Neutrophil (primary cell): Measurements from ENCODE around the gene SLC39A11.

Experiments used
- H3K27ac ChIP-seq: fragments of 200-600 bp; sonication (generic); 2 replicates; pipeline ENCODE4 v1.5.1; 2016; ENCODE audit warnings: mild to moderate bottlenecking, moderate library complexity
- H3K27me3 ChIP-seq: fragments of 200-600 bp; sonication (generic); 2 replicates; pipeline ENCODE4 v1.6.0; 2016; ENCODE audit warnings: mild to moderate bottlenecking
- H3K36me3 ChIP-seq: fragments of 200-600 bp; sonication (generic); 2 replicates; pipeline ENCODE4 v1.5.1; 2017
- H3K4me1 ChIP-seq, 2 experiments: fragments of 200-600 bp in 1 of 2; sonication (generic) in 1 of 2; 1 replicate in 1 of 2; 2 replicates in 1 of 2; pipeline versions ENCODE4 v1.5.1 to v1.6.1; 2013 to 2016; ENCODE audit warnings: low read depth in 1 of 2, low read length in 1 of 2, mild to moderate bottlenecking in 1 of 2, moderate library complexity in 1 of 2; ENCODE audit not compliant: control insufficient read depth in 1 of 2, insufficient read depth in 1 of 2
- H3K4me3 ChIP-seq, 2 experiments: fragments of 200-600 bp in 1 of 2; sonication (generic) in 1 of 2; 1 replicate in 1 of 2; 2 replicates in 1 of 2; pipeline ENCODE4 v1.5.1; 2013 to 2016; ENCODE audit warnings: low read depth in 1 of 2, low read length in 1 of 2, mild to moderate bottlenecking in 1 of 2, moderate library complexity in 1 of 2
- H3K9me3 ChIP-seq: fragments of 200-600 bp; sonication (generic); 2 replicates; pipeline ENCODE4 v1.5.1; 2016
- TF ChIP-seq, protein P1 (sequence below): fragments of 200-600 bp; sonication (generic); IDR thresholded peaks from 2 replicates; pipeline ENCODE4 v1.5.1; 2016; ENCODE audit warnings: antibody characterized with exemption

The SLC39A11 gene

GRCh38 chr17:72858826-72859495 lies 233.5 kb downstream of the SLC39A11 start:
- Histone ChIP-seq H3K27me3 (no peaks in the 10 kb centered on the region), H3K4me1 (no peaks in the 10 kb centered on the region), H3K36me3 (peaks cover 8% of the 10 kb centered on the region), H3K4me3 (no peak overlapping the region), H3K27ac (no peak overlapping the region), H3K9me3 (no peaks in the 10 kb centered on the region)
- TF ChIP-seq, protein P1, sequence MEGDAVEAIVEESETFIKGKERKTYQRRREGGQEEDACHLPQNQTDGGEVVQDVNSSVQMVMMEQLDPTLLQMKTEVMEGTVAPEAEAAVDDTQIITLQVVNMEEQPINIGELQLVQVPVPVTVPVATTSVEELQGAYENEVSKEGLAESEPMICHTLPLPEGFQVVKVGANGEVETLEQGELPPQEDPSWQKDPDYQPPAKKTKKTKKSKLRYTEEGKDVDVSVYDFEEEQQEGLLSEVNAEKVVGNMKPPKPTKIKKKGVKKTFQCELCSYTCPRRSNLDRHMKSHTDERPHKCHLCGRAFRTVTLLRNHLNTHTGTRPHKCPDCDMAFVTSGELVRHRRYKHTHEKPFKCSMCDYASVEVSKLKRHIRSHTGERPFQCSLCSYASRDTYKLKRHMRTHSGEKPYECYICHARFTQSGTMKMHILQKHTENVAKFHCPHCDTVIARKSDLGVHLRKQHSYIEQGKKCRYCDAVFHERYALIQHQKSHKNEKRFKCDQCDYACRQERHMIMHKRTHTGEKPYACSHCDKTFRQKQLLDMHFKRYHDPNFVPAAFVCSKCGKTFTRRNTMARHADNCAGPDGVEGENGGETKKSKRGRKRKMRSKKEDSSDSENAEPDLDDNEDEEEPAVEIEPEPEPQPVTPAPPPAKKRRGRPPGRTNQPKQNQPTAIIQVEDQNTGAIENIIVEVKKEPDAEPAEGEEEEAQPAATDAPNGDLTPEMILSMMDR, result no peak

DNA sequence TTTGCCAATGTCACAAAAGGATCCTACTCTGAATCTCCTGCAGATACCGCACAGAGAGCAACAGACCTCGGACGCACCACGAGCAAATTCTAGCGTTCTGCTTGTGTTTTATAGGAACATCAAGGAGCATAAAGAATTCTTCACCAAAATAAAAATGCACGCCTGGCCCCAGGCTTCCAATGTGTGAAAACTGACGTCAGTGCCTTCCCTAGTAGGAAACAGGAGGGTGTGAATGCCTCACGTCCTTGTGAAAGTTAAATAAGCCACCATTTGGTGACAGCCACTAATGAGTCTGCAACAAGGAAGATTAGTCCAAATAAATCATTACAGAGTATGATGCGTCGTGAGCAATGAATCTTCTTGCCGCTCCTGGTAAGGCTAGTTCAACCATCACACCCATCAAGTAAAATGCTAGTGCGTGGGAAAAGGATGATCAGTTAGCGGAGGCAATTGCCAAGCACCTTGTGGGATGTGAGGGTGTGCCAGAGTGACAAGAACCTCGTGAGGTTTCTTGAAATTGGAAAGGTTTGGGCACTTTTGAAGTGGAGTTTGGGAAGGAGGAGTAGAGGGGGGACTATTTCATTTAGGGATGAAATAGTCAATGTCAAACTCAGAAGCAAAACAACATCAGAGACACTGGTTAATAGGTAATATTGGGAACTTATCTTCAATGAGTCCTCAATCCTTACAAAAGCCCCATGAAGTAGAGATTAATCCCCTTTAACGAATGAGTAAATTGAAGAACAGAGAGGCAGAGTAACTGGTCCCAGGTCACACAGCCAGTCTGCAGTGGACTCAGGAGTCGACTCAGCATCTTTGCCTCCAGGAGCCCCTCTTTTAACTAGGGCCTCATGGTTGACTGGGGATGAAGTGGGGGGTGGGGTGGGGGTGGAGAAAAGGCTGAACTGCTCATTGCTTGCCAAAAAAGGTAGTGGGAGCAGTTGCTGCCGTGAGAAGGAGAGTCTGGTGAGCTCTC lies 238.8 kb downstream of the SLC39A11 start:
- H3K4me1 ChIP-seq, result no peaks in the 10 kb centered on the region
- TF ChIP-seq, protein P1, result no peak
- no peak overlapping the region for H3K27ac ChIP-seq
- H3K36me3 ChIP-seq, result peaks cover 9% of the 10 kb centered on the region
- no peaks in the 10 kb centered on the region for H3K9me3 ChIP-seq
- no peak overlapping the region for H3K4me3 ChIP-seq
- H3K27me3 ChIP-seq, result no peaks in the 10 kb centered on the region

- no peaks in the 10 kb centered on the region for H3K4me1 ChIP-seq
- no peaks in the 10 kb centered on the region for H3K27me3 ChIP-seq
- TF ChIP-seq, protein P1, result no peak
- H3K36me3 ChIP-seq, result peaks cover 18% of the 10 kb centered on the region
- no peaks in the 10 kb centered on the region for H3K9me3 ChIP-seq
- H3K27ac ChIP-seq, result no peak overlapping the region
- no peak overlapping the region for H3K4me3 ChIP-seq
Measured at GRCh38 chr17:72852277-72852938, 240.1 kb downstream of the SLC39A11 start.

- Histone ChIP-seq H3K4me1 (no peaks in the 10 kb centered on the region), H3K4me3 (no peak overlapping the region), H3K27me3 (no peaks in the 10 kb centered on the region), H3K27ac (no peak overlapping the region), H3K36me3 (peaks cover 18% of the 10 kb centered on the region), H3K9me3 (no peaks in the 10 kb centered on the region)
- TF ChIP-seq, protein P1, result no peak
Measured at GRCh38 chr17:72850410-72851118, 241.9 kb downstream of the SLC39A11 start.

- Histone ChIP-seq H3K4me1 (no peaks in the 10 kb centered on the region), H3K27ac (no peak overlapping the region), H3K36me3 (peaks cover 43% of the 10 kb centered on the region), H3K4me3 (no peak overlapping the region), H3K27me3 (no peaks in the 10 kb centered on the region), H3K9me3 (no peaks in the 10 kb centered on the region)
- TF ChIP-seq, protein P1, result no peak
Measured at GRCh38 chr17:72846399-72846798, 246.1 kb downstream of the SLC39A11 start.
